ACHN (cell line): Measurements from ENCODE around the gene EFCAB6.

Experiments
- DNase-seq: peaks from one replicate; pipeline ENCODE4 v3.0.0-alpha.2; 2015
- in situ Hi-C: cut with HindIII; loops from 2 replicates; pipeline ENCODE4 v1.10.0; 2017; ENCODE audit warnings: low sequenced_read_pairs, low pct_ligation_motif_present, low pct_unique_long_range_greater_than_20kb

The EFCAB6 gene

DNA sequence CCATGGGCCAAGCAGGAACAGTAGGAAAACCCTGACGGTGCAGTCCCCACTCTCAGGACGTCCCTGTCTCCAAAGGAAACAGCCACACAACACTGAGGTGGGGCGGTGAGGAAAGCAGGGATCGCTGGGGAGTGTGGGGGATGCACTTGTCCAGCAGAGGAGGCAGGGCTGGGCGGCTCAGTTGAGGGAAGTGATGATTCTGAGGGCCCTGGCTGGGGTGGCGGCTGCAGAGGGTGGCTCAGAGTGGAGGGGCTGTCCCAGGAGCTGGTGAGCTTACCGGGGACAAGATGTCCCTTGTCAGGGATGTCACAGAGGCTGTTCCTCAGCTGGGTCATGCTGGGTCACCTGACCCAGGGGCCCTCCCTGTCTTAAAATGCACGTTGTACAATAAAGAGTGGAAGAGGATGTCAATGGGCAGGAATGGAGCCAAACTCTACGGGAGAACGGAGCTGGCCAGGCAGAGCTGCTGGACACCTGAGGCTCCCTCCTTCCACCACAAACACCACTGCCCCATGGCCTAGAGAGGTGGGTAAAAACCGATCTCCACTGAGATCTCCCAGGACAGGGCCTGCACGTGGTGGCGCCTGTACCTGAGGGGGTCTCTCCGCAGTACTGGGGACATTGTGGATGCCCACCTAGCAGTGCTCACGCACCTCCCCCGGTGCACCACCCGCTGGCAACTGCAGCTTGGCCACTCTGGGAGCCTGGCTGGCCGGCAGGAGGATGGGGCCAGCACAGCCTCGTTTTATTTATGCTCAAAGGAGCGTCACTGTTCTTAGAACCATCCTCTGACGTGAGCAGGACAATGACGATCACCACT lies 9.7 kb upstream of the EFCAB6 start:
- DNase-seq = no peak
- in situ Hi-C loops = no loop called here

DNA sequence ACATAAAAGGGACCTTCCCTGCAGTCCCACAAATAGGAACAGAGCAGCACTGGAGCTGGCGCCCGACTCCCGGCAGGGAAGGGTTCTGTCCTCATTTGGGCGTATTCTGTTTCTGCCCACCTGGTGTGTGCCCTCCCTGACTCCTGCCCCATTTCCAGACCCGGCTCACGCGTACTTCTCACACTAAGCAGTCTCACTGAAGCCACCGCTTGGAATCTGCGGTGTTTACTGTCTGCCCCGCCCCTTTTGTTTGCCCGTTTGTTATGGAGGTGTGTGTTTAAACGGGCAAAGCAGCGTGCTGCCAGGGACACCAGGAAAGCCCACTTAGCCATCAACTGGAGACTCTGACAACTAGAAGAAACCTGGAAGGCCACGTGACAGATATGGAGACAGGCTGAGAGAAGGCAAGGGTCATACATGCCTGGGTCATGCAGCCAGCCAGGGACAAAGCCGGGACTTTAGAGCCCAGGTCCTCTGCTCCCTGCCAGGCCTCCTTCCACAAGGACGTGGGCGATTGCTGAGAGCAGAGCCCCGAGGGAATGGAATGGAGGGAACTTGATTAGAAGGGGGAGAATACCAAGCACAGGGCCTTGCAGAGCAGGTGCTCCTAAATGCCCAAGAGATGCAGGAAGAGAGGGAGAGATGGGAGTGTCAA lies 8.7 kb upstream of the EFCAB6 start:
- no peak for DNase-seq

DNA sequence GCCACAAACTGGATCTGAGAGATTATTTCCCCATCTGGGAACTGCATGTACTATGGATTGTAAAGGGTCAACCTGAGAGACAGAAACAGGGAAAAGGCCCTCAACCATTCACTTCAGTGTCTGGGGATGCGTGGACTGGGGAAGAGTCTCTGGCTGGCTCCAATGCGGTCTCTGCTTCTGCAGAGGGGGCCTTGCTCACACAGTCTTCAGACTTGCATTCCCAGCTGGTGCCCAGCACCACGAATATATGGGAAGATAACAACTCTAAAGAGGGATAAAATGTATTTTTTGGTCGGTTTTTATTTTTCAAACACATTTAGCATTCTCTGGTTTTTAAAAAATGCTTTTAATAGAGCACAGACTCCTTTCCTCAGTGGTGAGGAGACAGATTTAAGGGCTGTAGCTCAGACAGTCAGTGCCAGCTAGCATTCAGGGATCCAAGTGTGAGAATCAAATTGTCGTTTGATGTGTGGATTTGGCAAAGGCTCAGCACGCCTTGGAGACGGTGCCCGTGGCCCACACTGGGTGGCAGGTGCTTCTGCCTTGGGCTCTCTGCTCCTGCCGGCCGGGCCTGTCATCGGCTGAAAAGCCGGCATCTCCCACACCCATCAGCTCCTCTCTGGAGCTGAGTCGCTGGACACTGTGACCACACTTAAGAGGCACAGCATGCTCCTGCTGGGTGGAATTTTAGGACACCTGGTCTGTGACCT lies 8.0 kb upstream of the EFCAB6 start:
- DNase-seq = no peak
- in situ Hi-C loops = no loop called here

More for the DNA sequence above, 8.7 kb upstream of the EFCAB6 start:
- in situ Hi-C loops = no loop called here

DNA sequence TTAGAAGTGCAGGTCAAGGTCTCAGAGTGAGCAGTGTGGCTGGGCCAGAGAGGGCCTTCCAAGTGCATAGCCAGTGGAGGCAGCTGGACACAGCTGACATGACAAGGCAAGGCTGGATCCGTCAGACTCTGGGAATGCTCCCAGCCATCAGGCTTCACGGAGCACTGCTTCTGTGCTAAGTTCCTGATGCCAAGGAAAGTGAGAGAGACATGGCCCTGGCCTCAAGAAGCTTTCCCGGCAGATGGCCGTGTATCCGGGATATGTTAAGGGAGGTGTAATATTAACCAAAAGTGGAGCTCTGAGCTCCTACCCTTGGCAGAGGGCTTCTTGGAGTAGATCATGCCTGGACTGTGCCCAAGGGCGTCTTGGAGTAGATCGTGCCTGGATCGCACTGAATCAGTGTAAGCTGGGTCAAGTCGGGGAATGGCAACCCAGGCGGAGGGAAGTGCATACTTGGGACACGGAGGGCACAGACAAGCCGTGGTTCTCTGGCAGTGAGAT lies 7.4 kb upstream of the EFCAB6 start:
- no peak for DNase-seq
- in situ Hi-C loops = no loop called here

DNA sequence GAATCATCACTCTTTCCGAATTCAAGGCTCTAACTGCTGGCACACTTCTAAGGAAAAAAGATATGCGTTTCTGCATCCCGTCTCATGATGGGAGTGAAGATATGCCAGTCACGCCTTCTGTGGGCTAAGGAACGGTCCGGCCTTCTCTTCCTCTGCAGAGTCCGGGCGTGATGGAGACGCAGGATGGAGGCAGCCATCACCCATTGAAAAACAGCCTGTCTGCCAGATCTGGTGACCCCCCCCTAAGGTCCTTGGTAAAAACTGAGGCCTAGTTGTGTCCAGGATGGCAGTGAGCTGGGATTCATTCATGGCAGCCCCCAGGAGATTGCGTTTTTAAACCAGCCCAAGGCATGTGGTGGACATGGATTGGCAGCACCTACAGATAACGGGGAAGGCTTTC lies 6.9 kb upstream of the EFCAB6 start:
- DNase-seq = no peak
- in situ Hi-C loops = no loop called here

DNA sequence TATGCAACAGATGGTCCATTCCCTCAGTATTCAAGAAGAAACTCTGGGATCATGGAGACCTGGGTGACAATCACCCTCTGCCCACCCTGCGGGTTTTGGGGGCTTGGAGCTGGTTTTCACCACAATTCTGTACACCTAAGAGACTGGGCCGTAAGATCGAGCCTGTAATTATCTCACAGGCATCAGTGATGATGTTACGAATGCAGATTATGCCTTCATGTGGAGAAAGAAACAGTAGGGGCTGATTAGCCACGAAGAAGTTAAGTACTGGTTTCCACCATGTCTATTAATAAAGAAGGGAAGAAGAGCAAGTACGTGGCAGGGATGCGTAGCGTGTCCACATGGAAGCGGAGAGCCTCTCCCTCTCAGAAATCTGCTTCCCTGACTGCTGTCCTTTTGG lies 5.3 kb upstream of the EFCAB6 start:
- in situ Hi-C loops = no loop called here
- DNase-seq = no peak

DNA sequence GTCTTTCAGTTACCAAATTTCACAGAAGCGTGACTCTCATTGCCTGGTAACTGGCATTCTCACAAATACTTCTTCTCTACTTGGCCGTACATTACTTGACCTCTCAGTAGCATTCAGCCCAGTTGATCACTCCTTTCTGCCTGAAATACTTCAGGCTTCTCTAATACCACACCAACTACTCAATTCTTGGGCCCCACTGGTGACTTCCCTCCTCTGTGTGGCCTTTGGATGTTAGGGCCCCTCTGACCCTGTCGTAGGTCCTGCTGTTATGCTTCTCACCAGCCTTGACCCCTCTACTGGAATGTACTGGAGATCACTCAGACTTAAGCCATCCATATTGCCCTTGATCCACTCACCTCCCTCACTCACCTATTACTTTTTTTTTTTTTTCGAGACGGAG lies 2.2 kb upstream of the EFCAB6 start:
- in situ Hi-C loops = no loop called here
- no peak for DNase-seq

DNA sequence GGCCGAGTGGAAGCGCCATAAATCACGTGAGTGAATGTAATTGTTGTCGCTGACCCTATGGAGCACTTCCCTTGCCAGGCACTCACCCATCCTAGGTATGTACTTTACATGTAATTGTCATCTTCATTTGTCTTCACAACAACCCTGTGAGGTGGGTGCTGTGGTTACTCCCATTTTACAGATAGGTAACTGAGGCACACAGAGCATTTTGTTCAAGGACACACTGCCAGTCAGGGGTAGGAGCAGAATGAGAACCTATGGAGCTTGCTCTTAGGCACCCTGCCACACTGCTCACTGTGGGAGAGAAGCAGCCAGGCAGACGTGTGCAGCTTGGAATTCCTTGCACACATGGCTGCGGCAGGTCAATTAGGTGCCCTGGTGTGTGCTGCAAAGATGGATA lies 785 bp upstream of the EFCAB6 start:
- in situ Hi-C loops = no loop called here
- no peak for DNase-seq

DNA sequence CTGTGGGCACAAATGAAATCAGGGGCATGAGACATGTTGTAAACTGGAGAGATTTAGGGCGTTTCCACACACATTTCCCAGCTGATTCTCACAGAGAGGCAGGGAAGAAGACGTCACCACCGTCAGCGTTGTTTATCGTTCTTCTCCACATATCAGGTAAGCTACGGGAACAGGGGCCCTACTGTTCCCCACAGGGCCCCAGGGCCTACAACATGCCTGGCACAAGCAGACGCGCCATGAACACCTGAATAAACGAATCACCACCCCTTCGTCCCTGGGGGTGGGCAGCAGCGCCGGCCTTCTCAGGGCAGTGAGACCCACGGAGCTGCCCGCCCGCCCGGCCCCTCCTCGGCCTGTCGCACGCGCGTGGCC lies 342 bp downstream of the EFCAB6 start:
- in situ Hi-C loops = no loop called here
- peak; percentile 18 for DNase-seq

DNA sequence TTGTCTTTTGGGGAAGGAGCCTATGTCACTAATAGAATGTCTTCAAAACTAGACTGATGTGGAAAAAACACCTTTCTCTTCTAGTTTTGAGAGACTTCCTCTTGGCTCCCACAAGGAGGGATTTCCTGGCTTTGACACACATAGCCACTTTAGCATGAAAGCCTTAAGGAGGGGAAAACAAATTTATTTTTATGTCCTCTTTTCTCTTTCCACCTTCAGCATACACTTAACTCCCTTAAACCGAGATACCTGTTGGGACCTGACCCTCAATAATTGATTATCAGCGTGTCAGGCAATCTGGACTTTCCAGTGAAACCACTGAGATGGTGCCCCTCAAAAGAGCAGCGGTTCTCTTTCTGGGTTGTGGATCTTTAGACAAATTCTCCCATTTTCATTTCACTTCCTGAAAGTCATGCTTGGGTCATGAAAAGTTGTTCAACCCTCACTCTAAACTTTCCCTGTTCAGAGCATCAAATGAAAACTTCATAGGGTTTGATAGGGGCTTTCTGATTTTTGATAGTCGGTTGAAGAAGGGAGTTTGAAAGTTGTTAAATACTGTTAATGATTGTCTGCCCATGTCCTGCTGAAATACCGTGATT lies 9.1 kb downstream of the EFCAB6 start:
- in situ Hi-C loops = no loop called here
- DNase-seq = no peak

DNA sequence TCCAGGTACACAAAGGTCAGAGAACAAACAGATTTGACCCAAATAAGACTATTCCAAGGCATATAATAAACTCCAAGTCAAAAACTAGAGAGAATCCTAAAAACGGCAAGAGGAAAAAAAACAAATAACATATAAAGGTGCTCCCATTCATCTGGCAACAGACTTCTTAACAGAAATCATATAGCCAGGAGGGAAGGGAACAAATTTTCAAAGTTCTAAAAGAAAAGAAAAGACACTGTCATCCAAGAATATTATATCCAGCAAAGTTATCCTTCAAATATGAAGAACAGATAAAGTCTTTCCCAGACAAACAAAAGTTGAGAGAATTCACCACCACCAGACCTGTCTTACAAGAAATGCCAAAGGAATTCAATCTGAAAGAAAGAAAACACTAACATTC lies 11.1 kb downstream of the EFCAB6 start:
- no peak for DNase-seq
- in situ Hi-C loops = no loop called here

DNA sequence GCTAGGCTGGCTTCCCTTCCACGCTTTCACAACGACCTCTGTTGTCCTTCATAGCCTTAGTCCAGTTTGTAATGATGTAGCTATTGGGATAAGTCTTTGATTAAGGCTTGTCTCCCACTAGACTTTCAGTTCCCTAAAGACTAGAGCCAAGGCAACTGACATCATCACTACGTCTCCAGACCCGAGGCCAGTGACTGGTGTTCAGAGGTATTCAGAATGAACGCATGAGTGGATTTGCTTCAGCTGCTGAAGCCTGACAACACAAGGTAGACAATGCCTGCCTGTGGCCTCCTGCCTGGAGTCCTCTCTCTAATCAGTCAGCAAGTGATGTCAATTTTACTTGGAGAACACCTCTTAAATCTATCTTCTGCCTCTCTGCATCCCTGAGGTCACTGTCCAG lies 13.6 kb downstream of the EFCAB6 start:
- in situ Hi-C loops = no loop called here
- peak; percentile 76 for DNase-seq

DNA sequence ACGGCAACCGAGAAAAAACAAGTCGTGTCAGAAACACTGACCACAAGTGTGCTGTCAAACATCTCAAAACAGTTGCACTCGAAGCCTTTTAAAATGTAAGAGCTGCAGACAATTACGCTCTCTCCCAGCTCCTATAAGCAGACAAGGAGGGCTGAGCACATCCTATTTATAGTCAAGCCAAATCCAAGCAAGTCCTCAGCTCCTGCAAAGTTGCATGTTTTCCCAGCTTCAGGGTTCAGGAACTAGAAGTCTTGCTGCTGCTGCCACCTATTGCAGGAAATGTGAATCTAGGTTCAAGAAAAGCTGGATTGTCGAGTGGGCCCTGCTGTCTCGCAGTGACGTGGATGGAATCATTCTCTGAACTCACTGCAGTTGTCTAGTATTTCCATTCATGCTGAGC lies 15.5 kb downstream of the EFCAB6 start:
- in situ Hi-C loops = no loop called here
- peak; percentile 29 for DNase-seq

DNA sequence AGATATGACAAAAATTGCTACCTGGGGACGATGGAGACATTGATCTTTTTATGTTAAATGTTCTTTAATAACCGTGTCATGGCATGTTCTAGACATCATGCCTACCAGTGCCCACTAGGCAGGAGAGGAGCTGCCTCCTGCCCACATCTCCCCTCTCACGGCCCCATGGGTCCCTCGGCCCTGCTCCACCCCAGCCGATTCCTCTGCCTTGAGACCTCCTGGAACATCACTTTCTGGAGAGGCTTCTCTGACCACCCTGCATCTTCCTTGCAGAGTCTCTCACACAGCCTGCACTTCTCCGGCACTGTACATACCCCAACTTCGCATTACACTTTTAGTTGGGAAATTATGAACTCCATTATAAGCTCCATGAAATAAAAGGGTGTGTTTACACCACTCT lies 16.8 kb downstream of the EFCAB6 start:
- DNase-seq = no peak
- in situ Hi-C loops = no loop called here

DNA sequence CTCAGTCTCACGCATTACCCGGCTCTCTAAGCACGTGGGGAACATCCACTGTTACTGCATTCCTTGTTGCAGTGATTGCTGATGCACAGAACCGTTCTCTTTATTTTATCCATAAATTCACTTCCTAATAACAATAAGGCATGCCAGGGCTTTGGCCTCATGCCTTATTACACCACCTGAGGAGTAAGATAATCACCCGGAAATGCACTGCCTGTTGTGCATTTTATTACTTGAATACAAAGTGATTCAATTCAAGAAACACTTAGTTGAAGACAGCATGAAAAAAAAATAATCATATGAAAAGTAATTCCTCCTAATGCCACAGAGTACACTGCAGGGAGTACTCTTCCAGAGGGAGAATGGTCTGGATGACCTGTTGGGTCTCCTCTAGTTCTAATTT lies 19.2 kb downstream of the EFCAB6 start:
- no peak for DNase-seq
- in situ Hi-C loops = no loop called here

DNA sequence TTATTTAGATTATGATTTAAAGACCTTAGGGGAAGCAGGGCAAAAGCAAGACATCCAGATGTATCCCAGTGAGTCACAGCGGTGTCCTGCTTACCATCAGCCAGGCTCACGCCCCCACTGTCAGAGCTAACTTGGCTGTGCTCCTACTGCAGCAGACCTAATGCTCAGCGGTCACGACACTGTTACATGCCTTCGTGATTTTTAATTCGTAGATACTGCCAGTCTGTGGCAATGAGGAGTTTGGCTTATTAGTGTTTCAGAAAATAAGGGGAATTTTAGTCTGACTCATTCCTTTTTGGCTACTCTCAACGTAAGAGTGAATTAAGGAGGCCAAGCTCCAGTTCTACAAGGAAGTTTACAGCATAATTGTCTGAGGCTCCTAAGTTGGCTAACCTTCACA lies 22.7 kb downstream of the EFCAB6 start:
- DNase-seq = peak; percentile 44
- in situ Hi-C loops = no loop called here

DNA sequence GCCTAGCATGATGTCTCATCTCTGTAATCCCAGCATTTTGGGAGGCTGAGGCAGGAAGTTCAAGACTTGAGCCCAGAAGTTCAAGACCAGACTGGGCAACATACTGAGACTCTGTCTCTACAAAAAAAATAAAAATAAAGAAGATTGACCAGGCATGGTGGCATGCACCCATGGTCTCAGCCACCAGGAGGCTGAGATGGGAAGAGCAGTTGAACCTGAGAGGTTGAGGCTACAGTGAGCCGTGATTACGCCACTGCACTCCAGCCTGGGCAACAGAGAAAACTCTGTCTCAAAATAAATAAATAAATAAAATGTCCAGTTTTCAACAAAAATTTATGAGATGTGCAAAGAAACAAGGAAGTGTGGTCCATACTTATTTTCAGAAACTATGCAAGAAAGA lies 28.3 kb downstream of the EFCAB6 start:
- DNase-seq = no peak
- in situ Hi-C loops = no loop called here

DNA sequence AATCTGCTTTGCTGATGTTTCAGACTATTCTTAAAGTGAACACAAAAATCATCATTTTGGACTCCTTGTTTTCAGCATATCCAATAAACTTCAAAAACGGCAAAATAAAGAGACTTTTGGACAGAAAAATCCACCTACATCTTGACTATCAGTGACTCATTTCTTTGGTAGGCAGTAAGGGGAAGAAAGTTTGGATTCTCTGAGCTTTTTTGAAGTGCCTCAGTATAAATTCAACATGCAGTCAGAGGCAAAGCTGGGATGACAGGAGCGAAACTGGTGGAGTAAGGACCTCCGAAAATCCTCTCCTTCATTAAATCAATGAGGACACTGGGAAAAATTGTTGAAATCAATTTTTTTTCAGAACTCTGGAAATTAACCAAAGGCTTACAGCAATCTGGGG lies 29.7 kb downstream of the EFCAB6 start:
- DNase-seq = no peak
- in situ Hi-C loops = no loop called here

DNA sequence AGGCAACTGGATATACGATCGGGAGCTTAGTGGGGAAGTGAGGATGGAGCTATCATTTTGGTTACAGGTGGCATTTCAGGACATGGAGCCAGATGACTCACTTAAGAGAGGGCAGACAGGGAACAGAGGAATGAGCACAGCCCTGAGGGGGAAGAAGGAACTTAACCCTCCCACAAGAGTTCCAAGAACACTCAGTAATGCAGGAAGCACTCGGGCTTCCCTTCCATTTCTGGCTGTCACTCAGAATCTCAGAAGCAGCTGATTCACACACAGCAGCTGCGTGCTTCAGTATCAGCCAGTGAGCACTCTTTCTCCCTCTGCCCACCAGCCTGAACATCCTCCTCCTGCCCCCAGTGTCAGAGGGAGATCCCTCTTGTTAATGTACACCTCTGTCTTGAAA lies 34.8 kb downstream of the EFCAB6 start:
- peak; percentile 59 for DNase-seq
- in situ Hi-C loops = no loop called here
